ENCODE measurements around the gene TLE4.
"Not testable (repeated sequence)": the region's sequence is repeated elsewhere in the genome, so short reads cannot be mapped to it uniquely, and the experiment has no call there.

The TLE4 gene

GRCh38 chr9:79639354-79639753 lies 67.6 kb downstream of the TLE4 start:
- DNase-seq, result no peak

- not testable (repeated sequence) for DNase-seq
Observed at GRCh38 chr9:79640067-79640466, 68.3 kb downstream of the TLE4 start.

GRCh38 chr9:79641070-79641469 lies 69.3 kb downstream of the TLE4 start:
- DNase-seq, result no peak

GRCh38 chr9:79642671-79643070 lies 70.9 kb downstream of the TLE4 start:
- DNase-seq, result no peak

- no peak for DNase-seq
Observed at GRCh38 chr9:79644048-79644447, 72.3 kb downstream of the TLE4 start.

- no peak for DNase-seq
Observed at GRCh38 chr9:79644601-79645000, 72.8 kb downstream of the TLE4 start.

- no peak for DNase-seq
Observed at GRCh38 chr9:79645110-79645509, 73.3 kb downstream of the TLE4 start.

- DNase-seq, result no peak
Observed at GRCh38 chr9:79646096-79646495, 74.3 kb downstream of the TLE4 start.

- no peak for DNase-seq
Observed at GRCh38 chr9:79651251-79651795, 79.6 kb downstream of the TLE4 start.

- DNase-seq, result no peak
Observed at GRCh38 chr9:79652598-79652997, 80.8 kb downstream of the TLE4 start.

- not testable (repeated sequence) for DNase-seq
Observed at GRCh38 chr9:79654591-79655382, 83.0 kb downstream of the TLE4 start.

GRCh38 chr9:79655551-79655950 lies 83.8 kb downstream of the TLE4 start:
- no peak for DNase-seq

- DNase-seq, result no peak
Observed at GRCh38 chr9:79656169-79656568, 84.4 kb downstream of the TLE4 start.

GRCh38 chr9:79657891-79658290 lies 86.1 kb downstream of the TLE4 start:
- DNase-seq, result no peak

GRCh38 chr9:79658926-79659325 lies 87.2 kb downstream of the TLE4 start:
- DNase-seq, result no peak

- no peak for DNase-seq
Observed at GRCh38 chr9:79660615-79661014, 88.8 kb downstream of the TLE4 start.

GRCh38 chr9:79661279-79661678 lies 89.5 kb downstream of the TLE4 start:
- no peak for DNase-seq

GRCh38 chr9:79661886-79662536 lies 90.2 kb downstream of the TLE4 start:
- no peak for DNase-seq

- DNase-seq, result no peak
Observed at GRCh38 chr9:79662537-79662956, 90.8 kb downstream of the TLE4 start.

- no peak for DNase-seq
Observed at GRCh38 chr9:79663300-79663699, 91.5 kb downstream of the TLE4 start.

GRCh38 chr9:79663878-79664277 lies 92.1 kb downstream of the TLE4 start:
- DNase-seq, result no peak

- no peak for DNase-seq
Observed at GRCh38 chr9:79664375-79664831, 92.6 kb downstream of the TLE4 start.

GRCh38 chr9:79665369-79665768 lies 93.6 kb downstream of the TLE4 start:
- no peak for DNase-seq

GRCh38 chr9:79665931-79666330 lies 94.2 kb downstream of the TLE4 start:
- DNase-seq, result no peak
